K562 (cell line): ENCODE results near the gene TNRC6B. TPM values are rescaled to one million over a fixed set of nuclear protein-coding genes. Genes with fewer than 3 reads are reported as not detected.

Experiments used
- CAMTA2 ChIP-seq: fragments of 250-450 bp; sonication (Bioruptor Pico); conservative IDR thresholded peaks from 2 replicates; pipeline ENCODE4 v1.5.1; 2022
- TAL1 ChIP-seq: fragments of 450-650 bp; IDR thresholded peaks from 2 replicates; pipeline ENCODE4 v1.6.1; 2016; ENCODE audit warnings: mild to moderate bottlenecking
- polyA plus RNA-seq, 8 experiments: library from polyadenylated mRNA; depleted of rRNA in 4 of 8; stranded (reverse) in 5 of 8; unstranded in 3 of 8; fragments of >200 nt; fragmentation: Nextera tagmentation in 2 of 8; fragmentation: Illumina TruSeq in 1 of 8; extraction: Ambion mirVana in 2 of 8; extraction: Trizol in 1 of 8; gene quantifications; 2 replicates each; pipeline versions ENCODE4 v1.2.1 to v1.2.3, GENCODE V29; 2011 to 2014; ENCODE audit warnings: inconsistent platforms in 1 of 8, missing spikeins in 1 of 8
- total RNA-seq, 7 experiments: library from RNA; depleted of rRNA in 6 of 7; stranded (reverse); fragments of >200 nt in 6 of 7; fragmentation: Illumina TruSeq in 2 of 7; extraction: Trizol in 2 of 7; gene quantifications; 2 replicates each; pipeline versions ENCODE4 v1.2.1 to v1.2.3, GENCODE V29; 2011 to 2021; ENCODE audit warnings: low replicate concordance in 1 of 7
- TF ChIP-seq, protein P1 (sequence below): IDR thresholded peaks from 2 replicates; pipeline ENCODE4 v1.6.1; 2016; ENCODE audit warnings: missing genetic modification characterization, missing compliant biosample characterization
- TF ChIP-seq, protein P2 (sequence below), 3 experiments: IDR thresholded peaks in 2 of 3; conservative IDR thresholded peaks in 1 of 3; 2 replicates each; pipeline ENCODE4 v1.5.1; 2011 to 2012; ENCODE audit warnings: low read length in 3 of 3, mild to moderate bottlenecking in 3 of 3, control low read depth in 2 of 3, improper control_type of control experiment in 1 of 3, inconsistent platforms in 1 of 3, low read depth in 1 of 3, mixed read lengths in 1 of 3, moderate library complexity in 1 of 3; ENCODE audit not compliant: insufficient read depth in 2 of 3
- TF ChIP-seq, protein P3 (sequence below): fragments of 450-650 bp; IDR thresholded peaks from 2 replicates; pipeline ENCODE4 v1.6.1; 2016; ENCODE audit warnings: low read depth, mild to moderate bottlenecking, moderate library complexity

The TNRC6B gene
- total and polyA plus RNA-seq, 9 of the 15 experiments (the other 6 are each of a cell fraction or from before 2014, with no cell fraction given): 0.96 to 18.8 (median 10.8) TPM

DNA sequence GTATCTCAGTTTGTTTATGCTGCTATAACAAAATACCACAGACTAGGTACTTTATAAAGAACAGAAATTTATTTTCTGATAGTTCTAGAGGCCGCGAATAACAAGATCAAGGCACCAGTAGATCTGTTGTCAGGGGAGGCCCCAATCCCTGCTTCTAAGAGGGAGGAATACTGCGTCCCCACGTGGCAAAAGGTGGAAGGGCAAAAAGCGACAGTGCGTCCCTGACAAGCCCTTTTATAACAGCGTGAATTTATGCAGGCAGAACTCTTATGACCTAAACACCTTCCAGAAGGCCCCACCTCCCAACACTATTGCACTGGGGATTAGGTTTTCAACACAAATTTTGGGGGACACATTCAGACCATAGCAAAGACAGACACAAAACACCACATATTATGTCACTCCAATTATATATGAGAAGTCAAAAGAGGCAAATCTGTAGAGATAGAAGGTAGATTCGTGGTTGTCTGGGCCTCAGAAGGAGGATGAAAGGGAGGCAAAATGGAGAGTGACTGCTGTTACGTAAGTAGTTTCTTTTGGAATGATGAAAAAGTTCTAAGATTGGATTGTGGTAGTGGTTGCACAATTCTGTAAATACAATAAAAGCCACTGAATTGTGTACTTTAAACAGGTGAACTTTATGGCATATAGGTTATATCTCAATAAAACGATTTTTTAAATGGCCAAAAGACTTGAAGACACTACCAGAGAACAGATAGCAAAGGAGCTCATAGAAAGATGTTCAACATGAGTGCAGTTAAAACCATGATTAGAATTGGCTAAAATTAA lies 30.1 kb upstream of the TNRC6B start (continued):
- no peak for TF ChIP-seq TAL1
- TF ChIP-seq, protein P1, sequence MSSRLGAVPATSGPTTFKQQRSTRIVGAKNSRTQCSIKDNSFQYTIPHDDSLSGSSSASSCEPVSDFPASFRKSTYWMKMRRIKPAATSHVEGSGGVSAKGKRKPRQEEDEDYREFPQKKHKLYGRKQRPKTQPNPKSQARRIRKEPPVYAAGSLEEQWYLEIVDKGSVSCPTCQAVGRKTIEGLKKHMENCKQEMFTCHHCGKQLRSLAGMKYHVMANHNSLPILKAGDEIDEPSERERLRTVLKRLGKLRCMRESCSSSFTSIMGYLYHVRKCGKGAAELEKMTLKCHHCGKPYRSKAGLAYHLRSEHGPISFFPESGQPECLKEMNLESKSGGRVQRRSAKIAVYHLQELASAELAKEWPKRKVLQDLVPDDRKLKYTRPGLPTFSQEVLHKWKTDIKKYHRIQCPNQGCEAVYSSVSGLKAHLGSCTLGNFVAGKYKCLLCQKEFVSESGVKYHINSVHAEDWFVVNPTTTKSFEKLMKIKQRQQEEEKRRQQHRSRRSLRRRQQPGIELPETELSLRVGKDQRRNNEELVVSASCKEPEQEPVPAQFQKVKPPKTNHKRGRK (tag): no peak
- no peak for TF ChIP-seq CAMTA2
- TF ChIP-seq, protein P2, sequence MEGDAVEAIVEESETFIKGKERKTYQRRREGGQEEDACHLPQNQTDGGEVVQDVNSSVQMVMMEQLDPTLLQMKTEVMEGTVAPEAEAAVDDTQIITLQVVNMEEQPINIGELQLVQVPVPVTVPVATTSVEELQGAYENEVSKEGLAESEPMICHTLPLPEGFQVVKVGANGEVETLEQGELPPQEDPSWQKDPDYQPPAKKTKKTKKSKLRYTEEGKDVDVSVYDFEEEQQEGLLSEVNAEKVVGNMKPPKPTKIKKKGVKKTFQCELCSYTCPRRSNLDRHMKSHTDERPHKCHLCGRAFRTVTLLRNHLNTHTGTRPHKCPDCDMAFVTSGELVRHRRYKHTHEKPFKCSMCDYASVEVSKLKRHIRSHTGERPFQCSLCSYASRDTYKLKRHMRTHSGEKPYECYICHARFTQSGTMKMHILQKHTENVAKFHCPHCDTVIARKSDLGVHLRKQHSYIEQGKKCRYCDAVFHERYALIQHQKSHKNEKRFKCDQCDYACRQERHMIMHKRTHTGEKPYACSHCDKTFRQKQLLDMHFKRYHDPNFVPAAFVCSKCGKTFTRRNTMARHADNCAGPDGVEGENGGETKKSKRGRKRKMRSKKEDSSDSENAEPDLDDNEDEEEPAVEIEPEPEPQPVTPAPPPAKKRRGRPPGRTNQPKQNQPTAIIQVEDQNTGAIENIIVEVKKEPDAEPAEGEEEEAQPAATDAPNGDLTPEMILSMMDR (IDR thresholded peaks at IDR 0.05 in 2 of 3, conservative IDR thresholded peaks at IDR 0.05 in 1 of 3; ENCODE audit: insufficient read depth in 2 of 3, low read depth in 1 of 3, low read length in 3 of 3): peak in 2 of 3 experiments; percentile 14 to 29; a peak in 2 of 6 replicates
- TF ChIP-seq, protein P3, sequence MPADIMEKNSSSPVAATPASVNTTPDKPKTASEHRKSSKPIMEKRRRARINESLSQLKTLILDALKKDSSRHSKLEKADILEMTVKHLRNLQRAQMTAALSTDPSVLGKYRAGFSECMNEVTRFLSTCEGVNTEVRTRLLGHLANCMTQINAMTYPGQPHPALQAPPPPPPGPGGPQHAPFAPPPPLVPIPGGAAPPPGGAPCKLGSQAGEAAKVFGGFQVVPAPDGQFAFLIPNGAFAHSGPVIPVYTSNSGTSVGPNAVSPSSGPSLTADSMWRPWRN: no peak
